ENCODE results near the gene WDFY4.

The WDFY4 gene

DNA sequence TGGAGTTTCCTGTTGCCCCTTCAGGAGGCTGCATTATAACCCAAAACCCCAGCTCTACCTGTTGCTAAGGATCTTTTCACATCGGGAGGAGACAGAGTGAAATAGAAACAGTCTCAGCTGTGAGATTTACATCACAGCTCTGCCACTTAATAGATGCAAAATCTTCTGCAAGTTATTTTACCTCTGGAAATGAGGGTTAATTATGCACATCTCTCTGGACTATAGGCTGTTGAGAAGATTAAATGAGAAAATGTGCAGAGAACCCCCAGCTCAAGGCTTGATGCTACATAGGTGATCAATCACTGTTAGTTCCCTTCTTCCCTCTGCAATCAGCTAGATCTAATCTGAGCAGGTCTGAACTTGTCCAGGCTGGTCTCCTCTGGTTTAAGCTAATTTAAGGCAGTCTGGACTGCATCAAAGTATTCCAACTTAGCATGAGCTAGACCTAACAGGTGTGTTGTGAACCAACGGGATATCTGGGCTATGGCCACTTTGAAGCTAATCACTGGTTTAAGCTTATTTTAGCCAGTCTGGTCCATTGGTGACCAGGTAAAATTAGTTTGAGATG lies 263.9 kb downstream of the WDFY4 start:
- no peak for DNase-seq

DNA sequence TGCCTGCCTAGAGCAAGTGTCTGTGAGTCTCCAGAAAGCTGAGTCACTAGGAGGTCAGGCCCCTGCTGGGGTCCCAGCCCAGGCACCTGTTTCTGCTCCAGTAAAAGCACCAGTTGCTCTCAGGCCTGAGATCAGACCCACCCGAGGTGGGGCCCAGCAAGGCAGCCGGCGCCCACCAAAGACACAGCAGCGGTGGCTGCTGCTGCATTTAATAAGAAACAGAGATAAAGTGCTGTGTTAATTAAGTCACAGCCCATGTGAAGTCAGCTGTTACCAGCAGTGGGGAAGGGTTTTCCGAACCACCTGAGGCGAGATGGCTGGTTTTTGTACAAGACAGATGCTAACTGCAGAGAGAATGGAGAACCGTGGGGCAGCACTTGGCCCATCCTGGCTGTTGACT lies 267.0 kb downstream of the WDFY4 start:
- DNase-seq: no peak

DNA sequence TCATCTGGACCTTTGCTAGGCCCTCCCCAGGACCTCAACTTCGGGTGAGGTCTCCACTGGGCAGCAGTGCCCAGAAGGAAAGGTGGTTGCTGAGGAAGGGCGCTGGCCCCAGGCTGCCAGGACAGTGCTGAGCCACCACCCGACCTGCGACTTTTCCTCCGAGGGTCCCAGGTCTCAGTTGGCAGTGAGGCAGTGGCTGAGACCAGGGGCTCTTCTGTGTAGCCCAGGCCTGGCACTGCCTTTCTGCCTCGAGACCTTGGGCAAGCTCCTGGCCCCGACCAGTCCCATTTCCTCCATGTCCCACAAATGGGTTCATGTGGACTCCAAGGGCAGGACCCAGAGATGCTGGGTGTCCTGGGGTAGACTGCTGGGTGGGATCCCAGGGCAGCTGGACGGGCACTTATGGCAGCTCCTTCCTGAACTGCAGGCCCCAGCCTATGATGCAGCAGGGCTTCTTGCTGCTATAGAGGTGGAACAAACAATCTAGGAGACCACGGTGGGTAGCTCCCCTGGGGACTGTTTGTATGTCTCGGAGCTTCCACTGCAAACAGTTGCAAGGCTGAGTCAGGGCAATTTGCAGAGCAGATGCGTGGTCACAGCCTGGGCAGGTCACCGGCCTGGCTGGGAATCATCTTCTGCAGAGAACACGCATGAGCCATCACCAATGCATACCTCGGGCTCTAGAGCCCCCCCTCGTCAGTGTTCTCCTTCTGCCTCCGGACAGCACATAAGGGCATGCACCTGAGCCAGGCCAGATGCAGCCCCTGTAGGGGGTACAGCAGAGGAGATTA lies 272.9 kb downstream of the WDFY4 start:
- no peak for DNase-seq

- no peak for DNase-seq
Observed at GRCh38 chr10:48958598-48959190, 274.0 kb downstream of the WDFY4 start.

- DNase-seq: no peak
Observed at GRCh38 chr10:48964038-48964437, 279.4 kb downstream of the WDFY4 start.

DNA sequence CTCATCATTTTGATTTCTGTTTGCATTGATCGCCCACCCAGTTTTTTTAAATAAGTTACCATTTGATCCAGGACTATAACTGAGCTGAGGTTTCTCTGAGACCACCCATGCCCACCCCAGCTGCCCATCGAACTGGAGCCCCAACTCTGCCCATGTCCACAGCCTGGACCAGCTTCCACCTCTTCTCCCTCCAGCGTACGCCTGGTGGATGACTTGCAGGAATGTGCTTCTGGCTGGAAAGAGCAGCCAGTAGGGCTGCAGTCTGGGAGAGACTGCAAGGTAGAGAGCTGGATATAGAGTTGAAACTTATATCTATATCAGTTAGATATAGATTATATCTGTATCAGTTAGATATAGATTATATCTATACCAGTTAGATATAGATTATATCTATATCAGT lies 280.8 kb downstream of the WDFY4 start:
- DNase-seq: no peak

- no peak for DNase-seq
Observed at GRCh38 chr10:48968036-48968435, 283.4 kb downstream of the WDFY4 start.

DNA sequence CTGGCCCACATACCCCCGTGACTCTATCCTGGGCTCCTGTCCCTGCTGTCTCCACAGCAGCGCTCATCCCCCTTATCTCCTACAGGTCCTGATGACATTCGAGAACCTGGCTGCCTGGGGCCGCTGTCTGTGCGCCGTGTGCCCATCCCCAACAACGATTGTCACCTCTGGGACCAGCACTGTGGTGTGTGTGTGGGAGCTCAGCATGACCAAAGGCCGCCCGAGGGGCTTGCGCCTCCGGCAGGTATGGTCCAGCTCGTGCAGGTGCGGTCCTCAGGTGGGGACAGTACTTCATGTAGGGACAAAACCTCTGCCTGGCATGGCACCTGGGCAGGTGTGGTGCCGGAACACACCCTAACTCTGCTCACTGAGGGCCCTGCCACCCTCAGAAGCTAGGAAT lies 285.4 kb downstream of the WDFY4 start:
- no peak for DNase-seq

GRCh38 chr10:48970654-48971053 lies 286.0 kb downstream of the WDFY4 start:
- DNase-seq: no peak

DNA sequence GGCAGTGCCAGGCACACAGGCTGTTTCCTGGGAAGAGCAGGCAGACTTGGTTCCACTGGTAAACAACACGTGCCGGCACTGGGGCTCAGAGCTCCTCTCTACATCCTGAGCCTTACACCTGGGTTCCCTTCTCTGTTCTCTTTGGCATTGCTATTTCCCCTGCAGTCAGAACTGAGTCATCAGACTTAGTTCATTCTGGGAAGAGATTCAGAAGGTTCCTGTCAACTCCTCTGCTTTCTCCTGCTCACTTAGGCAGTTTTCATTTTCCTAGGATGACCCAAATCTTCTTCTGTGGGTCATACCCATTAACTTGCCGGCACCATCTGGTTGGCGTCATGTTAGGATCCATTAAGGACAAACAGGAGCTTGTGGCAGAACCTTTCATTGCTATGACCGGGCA lies 288.4 kb downstream of the WDFY4 start:
- DNase-seq: no peak

- no peak for DNase-seq
Observed at GRCh38 chr10:48974510-48975156, 290.0 kb downstream of the WDFY4 start.

DNA sequence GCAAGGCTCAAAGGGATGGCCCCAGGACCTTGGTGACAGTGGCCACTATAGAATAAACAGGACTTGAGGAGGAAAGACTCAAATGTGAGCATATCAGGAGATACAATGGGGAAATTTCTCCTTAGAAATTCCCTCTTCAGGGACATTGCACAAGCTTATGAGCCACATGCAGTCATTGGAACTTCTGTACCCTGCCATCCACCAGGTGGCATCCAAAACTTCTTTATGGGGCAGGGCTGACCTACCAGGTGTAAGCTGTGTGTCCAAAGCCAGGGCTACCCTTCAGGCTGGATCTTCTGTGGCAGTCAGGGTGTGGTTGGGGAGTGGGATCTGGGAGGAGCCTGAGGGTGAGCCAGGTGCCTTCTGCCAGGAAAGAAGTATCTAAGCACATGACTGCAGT lies 291.5 kb downstream of the WDFY4 start:
- no peak for DNase-seq

DNA sequence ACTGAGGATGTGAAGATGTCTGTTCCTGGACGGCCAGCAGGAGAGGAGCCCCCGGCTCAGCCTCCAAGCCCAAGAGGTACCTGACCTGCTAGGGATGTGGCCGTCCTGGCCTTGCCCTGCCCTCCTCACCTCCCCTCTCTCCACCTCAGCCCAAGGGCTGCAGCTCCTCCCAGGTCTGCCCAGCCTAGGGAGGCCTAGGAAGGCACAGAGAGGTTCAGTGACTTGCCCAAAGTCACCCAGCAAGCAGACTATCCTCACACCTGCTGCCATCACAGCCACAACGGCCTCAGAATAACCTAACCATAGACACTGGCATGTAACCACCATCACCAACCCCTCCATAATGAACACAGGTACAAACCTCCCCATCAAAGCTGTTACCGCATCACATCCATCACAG lies 293.6 kb downstream of the WDFY4 start:
- DNase-seq: no peak

- DNase-seq: peak in 1 of 2 experiments; percentile 1
Observed at GRCh38 chr10:48981310-48981907, 296.7 kb downstream of the WDFY4 start.

GRCh38 chr10:48982584-48982983 lies 297.9 kb downstream of the WDFY4 start:
- no peak for DNase-seq

GRCh38 chr10:48983648-48984351 lies 299.1 kb downstream of the WDFY4 start:
- no peak for DNase-seq

GRCh38 chr10:48985621-48986158 lies 301.0 kb downstream of the WDFY4 start:
- no peak for DNase-seq

GRCh38 chr10:48990226-48990625 lies 305.6 kb downstream of the WDFY4 start:
- DNase-seq: no peak

DNA sequence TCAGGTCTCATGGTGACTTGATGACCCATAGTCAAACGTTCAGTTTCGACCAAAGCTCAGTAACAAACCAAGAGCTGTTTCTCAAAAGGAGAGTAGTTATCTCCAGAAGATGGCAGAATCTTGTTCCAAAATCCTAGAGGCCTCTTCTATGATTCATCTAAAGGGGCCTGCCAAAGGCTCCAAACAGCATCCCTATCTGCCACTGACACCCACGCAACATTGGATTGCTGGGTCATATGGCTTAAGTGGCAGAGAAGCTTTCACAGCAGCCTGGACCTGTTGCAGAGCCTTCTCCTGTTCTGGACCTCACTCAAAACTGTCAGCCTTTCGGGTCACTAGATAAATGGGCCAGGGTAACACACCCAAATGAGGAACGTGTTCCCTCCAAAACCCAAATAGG lies 309.0 kb downstream of the WDFY4 start:
- DNase-seq: no peak

- no peak for DNase-seq
Observed at GRCh38 chr10:48996329-48996728, 311.7 kb downstream of the WDFY4 start.

GRCh38 chr10:48999346-48999745 lies 314.7 kb downstream of the WDFY4 start:
- no peak for DNase-seq

Data from SHP77 (cell line).